HG02885 (cell line): ENCODE measurements around the gene HKDC1.
"Not testable (repeated sequence)": the region's sequence is repeated elsewhere in the genome, so short reads cannot be mapped to it uniquely, and the experiment has no call there.

Experiments
- ATAC-seq: cut with Tn5 transposase; IDR thresholded peaks from one replicate; pipeline ENCODE4 v1.9.1; 2021; ENCODE audit warnings: mild to moderate bottlenecking; ENCODE audit not compliant: unreplicated experiment, poor library complexity

The HKDC1 gene

GRCh38 chr10:69240455-69240854 is 20.3 kb downstream of the HKDC1 start:
- ATAC-seq = no peak

DNA sequence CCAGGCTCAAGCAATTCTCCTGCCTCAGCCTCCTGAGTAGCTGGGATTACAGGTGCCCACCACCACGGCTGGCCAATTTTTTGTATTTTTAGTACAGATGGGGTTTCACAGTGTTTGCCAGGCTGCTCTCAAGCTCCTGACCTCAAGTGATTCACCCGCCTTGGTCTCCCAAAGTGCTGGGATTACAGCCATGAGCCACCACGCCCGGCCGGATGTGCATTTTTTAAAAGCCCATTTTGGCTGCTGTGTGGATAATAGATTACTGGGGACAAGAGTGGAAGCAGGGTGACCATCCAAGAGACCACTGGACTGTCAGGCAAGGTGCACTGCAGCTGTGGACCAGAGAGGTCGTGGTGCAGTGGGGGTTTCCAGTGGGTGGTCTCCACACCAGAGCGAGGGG is 21.4 kb downstream of the HKDC1 start:
- no peak for ATAC-seq

GRCh38 chr10:69242040-69242851 is 22.1 kb downstream of the HKDC1 start:
- no peak for ATAC-seq

DNA sequence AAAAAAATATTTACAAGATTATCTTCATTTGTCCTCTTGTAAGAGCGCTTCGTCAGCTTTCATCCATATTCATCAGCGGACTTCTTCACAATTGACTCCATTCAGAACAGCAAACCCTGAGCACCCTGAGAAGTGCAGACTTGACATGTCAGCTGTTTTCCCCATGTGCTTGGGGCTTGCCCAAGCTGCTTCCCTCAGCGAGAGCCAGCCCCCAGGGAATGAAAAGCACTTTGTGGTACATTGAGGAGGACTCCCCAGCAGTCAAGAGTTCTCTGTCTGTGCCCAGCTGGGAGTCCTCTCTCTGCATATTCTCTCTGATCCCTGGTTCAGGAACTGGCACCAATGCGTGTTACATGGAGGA is 22.7 kb downstream of the HKDC1 start:
- no peak for ATAC-seq

DNA sequence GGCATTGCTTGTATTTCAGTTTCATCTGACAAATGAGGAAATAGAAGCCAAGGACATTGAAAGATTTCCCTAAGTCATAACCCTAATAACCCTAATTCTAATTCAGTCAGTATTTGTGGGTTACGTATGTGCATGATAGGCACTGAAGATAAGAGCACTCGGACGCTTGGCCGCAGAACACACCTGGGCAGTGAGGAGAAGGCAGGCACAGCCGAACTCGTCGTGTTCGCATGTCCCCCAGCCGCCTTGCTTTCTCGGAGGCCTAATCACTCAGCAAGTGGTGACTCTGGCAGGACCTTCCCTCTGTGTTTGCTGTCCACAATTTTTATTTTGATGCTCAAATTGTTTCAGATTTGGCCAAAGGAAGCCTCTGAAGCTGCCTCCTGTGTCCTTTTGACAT is 23.7 kb downstream of the HKDC1 start:
- no peak for ATAC-seq

DNA sequence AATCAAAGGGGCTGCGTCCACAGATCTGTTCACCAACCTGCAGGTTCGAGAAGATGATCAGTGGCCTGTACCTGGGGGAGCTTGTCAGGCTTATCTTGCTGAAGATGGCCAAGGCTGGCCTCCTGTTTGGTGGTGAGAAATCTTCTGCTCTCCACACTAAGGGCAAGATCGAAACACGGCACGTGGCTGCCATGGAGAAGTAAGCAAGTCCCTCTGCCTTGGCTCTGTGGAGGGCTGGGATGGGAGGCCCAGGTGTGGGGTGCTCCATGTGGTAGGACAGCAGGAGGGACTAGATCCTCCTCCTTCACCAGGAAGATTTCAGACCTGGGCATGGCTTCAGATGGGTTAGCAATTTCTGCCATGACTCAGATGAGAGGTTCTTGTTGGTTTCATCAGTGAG is 25.9 kb downstream of the HKDC1 start:
- no peak for ATAC-seq

GRCh38 chr10:69246581-69247312 is 26.6 kb downstream of the HKDC1 start:
- ATAC-seq = no peak

GRCh38 chr10:69247313-69247710 is 27.2 kb downstream of the HKDC1 start:
- ATAC-seq = no peak

DNA sequence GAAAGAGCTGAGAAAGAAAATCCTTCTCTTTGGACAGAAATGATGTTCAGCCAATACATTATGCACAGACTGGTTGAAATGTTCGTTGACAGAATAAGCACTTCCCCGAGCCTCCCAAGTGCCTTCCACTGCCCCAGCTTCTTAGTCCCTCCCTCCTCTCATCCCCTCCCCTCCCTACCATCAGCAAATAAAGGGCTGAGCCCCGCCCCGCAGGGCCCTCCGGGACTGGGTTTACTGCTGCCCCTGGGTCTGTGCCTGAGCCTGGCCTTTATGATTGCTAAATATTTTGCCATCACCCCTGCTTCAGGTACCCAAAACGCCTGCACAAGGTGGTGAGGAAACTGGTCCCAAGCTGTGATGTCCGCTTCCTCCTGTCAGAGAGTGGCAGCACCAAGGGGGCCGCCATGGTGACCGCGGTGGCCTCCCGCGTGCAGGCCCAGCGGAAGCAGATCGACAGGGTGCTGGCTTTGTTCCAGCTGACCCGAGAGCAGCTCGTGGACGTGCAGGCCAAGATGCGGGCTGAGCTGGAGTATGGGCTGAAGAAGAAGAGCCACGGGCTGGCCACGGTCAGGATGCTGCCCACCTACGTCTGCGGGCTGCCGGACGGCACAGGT is 28.1 kb downstream of the HKDC1 start:
- no peak for ATAC-seq

GRCh38 chr10:69250041-69250440 is 29.9 kb downstream of the HKDC1 start:
- ATAC-seq = no peak

DNA sequence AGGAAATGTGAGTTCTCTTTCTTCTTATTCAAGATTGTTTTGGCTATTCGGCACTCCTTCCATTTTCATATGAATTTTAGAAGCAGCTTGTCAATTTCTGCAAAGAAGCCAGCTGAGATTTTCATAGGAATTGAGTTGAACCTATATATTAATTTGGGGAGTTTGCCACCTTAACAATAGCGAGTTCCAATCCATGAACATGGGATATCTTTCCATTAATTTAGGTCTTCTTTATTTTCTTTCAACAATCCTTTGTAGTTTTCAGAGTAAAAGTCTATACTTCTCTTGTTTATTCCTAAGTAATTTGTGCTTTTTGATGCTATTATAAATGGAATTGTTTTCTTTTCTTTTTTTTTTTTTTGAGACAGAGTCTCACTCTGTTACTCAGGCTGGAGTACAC is 31.3 kb downstream of the HKDC1 start:
- not testable (repeated sequence) for ATAC-seq

DNA sequence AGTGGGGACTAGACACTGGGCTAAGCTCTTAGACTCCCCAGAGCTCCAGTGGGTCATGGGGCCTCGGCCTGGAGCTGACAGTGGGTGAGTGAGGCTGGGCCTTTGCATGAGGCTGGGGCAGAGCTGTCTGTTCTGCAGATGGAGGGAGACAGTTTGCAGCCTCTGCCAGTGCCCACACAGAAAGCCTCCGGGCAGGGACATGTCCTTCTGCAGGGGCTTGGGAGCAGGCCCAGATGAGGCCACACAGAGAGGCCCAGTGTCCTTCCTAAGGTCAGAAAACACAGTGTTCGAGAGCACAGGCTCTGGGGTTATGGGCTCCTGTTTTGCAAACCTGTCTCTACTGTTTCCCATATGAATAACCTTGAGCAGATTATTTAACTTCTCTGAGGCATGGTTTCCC is 33.0 kb downstream of the HKDC1 start:
- ATAC-seq = no peak

- no peak for ATAC-seq
Observed at GRCh38 chr10:69254877-69255276, 34.7 kb downstream of the HKDC1 start.

DNA sequence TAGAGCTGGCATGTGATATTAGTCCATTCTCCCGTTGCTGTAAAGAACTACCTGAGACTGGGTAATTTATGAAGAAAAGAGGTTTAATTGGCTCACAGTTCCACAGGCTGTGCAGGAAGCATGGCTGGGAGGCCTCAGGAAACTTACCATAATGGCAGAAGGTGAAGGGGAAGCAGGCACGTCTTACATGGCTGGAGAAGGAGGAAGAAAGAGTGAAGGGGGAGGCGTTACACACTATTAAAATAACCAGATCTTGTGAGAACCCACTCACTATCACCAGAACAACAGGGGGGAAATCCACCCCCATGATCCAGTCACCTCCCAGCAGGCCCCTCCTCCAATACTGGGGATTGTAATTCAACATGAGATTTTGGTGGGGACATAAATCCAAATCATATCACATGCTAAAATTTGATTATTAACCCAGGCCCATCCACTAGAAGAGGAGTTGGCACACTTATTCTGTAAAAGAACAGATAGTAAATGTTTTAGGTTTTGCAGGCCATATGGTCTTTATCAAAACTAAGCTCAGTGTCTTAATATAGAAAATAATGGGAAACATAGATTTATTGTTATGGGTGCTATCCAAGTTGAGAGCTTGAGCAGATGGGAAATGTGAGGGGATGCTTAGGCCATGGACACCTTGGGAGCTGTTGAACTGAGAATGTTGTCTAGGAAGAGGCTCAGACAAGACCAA is 39.6 kb downstream of the HKDC1 start:
- ATAC-seq = no peak

GRCh38 chr10:69261184-69261583 is 41.1 kb downstream of the HKDC1 start:
- no peak for ATAC-seq

GRCh38 chr10:69262292-69262751 is 42.2 kb downstream of the HKDC1 start:
- peak; percentile 35 for ATAC-seq

DNA sequence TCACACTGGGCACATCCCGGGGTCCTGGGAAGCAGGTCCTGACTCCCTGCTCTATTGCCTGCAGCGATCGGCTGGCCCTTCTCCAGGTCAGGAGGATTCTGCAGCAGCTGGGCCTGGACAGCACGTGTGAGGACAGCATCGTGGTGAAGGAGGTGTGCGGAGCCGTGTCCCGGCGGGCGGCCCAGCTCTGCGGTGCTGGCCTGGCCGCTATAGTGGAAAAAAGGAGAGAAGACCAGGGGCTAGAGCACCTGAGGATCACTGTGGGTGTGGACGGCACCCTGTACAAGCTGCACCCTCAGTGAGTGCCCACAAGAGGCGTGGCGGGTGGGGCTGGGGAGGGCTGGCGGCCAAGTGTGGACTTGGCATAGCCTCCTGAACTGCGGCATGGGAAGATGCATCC is 45.4 kb downstream of the HKDC1 start:
- ATAC-seq = no peak

DNA sequence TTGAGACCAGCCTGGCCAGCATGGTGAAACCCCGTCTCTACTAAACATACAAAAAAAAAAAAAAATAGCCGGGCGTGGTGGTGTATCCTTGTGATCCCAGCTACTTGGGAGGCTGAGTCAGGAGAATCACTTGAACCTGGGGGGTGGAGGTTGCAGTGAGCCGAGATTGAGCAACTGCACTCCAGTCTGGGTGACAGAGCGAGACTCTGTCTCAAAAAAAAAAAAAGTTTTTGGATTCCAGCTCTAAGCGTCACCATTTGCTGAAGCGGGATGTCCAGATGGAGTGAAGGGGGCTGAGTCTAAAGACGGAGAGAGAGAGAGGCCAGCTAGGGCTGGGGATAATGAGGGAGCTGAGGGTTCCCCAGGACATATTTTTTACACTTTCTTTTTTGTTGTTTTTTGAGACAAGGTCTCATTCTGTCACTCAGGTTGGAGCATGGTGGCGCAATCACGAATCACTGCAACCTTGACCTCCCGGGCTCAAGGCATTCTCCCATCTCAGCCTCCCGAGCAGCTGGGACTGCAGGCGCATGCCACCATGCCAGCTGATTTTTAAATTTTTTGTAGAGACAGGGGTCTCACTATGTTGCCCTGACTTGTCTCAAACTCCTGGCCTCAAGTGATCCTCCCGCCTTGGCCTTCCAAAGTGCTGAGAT is 48.8 kb downstream of the HKDC1 start:
- ATAC-seq = no peak

GRCh38 chr10:69269761-69270160 is 49.6 kb downstream of the HKDC1 start:
- ATAC-seq = no peak

GRCh38 chr10:69270990-69271389 is 50.9 kb downstream of the HKDC1 start:
- no peak for ATAC-seq
